Activated T-cell treated with anti-CD3 and anti-CD28 coated beads for 4 hours (primary cell): ENCODE measurements around the gene PNLIPRP1.

Experiments
- DNase-seq: peaks from one replicate; pipeline ENCODE4 v3.0.0-alpha.2; 2020

The PNLIPRP1 gene

GRCh38 chr10:116590590-116591444, at the start of gene PNLIPRP1:
Gene PNLIPRP1 (plus strand): TSS chr10:116590959. CDS start chr10:116591130, 171 bp downstream.
- no peak for DNase-seq

GRCh38 chr10:116542007-116542677, 48.6 kb upstream of the PNLIPRP1 start:
- DNase-seq = no peak

- no peak for DNase-seq
These were observed 45.6 kb upstream of the PNLIPRP1 start for GRCh38 chr10:116545122-116545521.

- DNase-seq = no peak
These were observed 45.0 kb upstream of the PNLIPRP1 start, which contains the start of gene PNLIP for GRCh38 chr10:116545756-116546155. Gene PNLIP (plus strand): TSS chr10:116545931. CDS start chr10:116546093, 162 bp downstream.

GRCh38 chr10:116548301-116548700, 42.5 kb upstream of the PNLIPRP1 start:
- DNase-seq = no peak

- no peak for DNase-seq
These were observed 37.3 kb upstream of the PNLIPRP1 start for GRCh38 chr10:116553378-116553980.

- DNase-seq = no peak
These were observed 36.1 kb upstream of the PNLIPRP1 start for GRCh38 chr10:116554628-116555027.

- no peak for DNase-seq
These were observed 34.9 kb upstream of the PNLIPRP1 start for GRCh38 chr10:116555880-116556279.

- DNase-seq = no peak
These were observed 33.4 kb upstream of the PNLIPRP1 start for GRCh38 chr10:116557305-116557880.

GRCh38 chr10:116565534-116565933, 25.2 kb upstream of the PNLIPRP1 start:
- DNase-seq = no peak

- no peak for DNase-seq
These were observed 23.8 kb upstream of the PNLIPRP1 start for GRCh38 chr10:116566932-116567331.

GRCh38 chr10:116567335-116567734, 23.4 kb upstream of the PNLIPRP1 start:
- no peak for DNase-seq

GRCh38 chr10:116574797-116575196, 16.0 kb upstream of the PNLIPRP1 start:
- no peak for DNase-seq

GRCh38 chr10:116587878-116588591, 2.7 kb upstream of the PNLIPRP1 start:
- no peak for DNase-seq

GRCh38 chr10:116588995-116589394, 1.8 kb upstream of the PNLIPRP1 start:
- no peak for DNase-seq

GRCh38 chr10:116589926-116590325, 833 bp upstream of the PNLIPRP1 start:
- DNase-seq = no peak

- DNase-seq = no peak
These were observed 2.5 kb downstream of the PNLIPRP1 start for GRCh38 chr10:116593139-116593740.

- no peak for DNase-seq
These were observed 3.8 kb downstream of the PNLIPRP1 start for GRCh38 chr10:116594525-116595035.

GRCh38 chr10:116596062-116596461, 5.3 kb downstream of the PNLIPRP1 start:
- no peak for DNase-seq

GRCh38 chr10:116597543-116597942, 6.8 kb downstream of the PNLIPRP1 start:
- no peak for DNase-seq

- no peak for DNase-seq
These were observed 7.6 kb downstream of the PNLIPRP1 start for GRCh38 chr10:116598329-116598728.

GRCh38 chr10:116599991-116600390, 9.2 kb downstream of the PNLIPRP1 start:
- DNase-seq = no peak
